Stomach (tissue), 9 donors: ENCODE data around the gene SOCS3. TPM values are rescaled to one million over a fixed set of nuclear protein-coding genes. Genes with fewer than 3 reads are reported as not detected.
A peak's percentile ranks its signal among the peaks of the same experiment; 100 is the strongest.

Experiments used
- DNase-seq, 2 donors: peaks; one replicate each; pipeline versions ENCODE4 v3.0.0 to v3.0.0-alpha.2; 2013 to 2019
- H3K27ac ChIP-seq, 5 donors: fragments of 200-600 bp in 4 of 5; sonication (generic) in 4 of 5; one replicate each; pipeline ENCODE4 v1.5.1; 2013 to 2019; ENCODE audit warnings: mild to moderate bottlenecking in 1 of 5, moderate library complexity in 1 of 5
- H3K27me3 ChIP-seq, 3 donors: fragments of 200-600 bp; sonication (generic); one replicate each; pipeline ENCODE4 v1.5.1; 2017 to 2019; ENCODE audit warnings: mixed run types in 1 of 3
- H3K36me3 ChIP-seq, 4 donors: fragments of 200-600 bp; sonication (generic); 1 replicate in 3 of 4; 2 replicates in 1 of 4; pipeline ENCODE4 v1.5.1; 2016 to 2019
- H3K4me1 ChIP-seq, 4 donors: fragments of 200-600 bp; sonication (generic); one replicate each; pipeline ENCODE4 v1.5.1; 2016 to 2019
- H3K4me3 ChIP-seq, 4 donors: fragments of 200-600 bp; sonication (generic) in 3 of 4; one replicate each; pipeline ENCODE4 v1.5.1; 2016 to 2019; ENCODE audit warnings: mild to moderate bottlenecking in 1 of 4
- H3K9me3 ChIP-seq, 4 donors: fragments of 200-600 bp; sonication (generic); one replicate each; pipeline ENCODE4 v1.5.1; 2016 to 2019
- EP300 ChIP-seq: sonication (generic); formaldehyde crosslinking; IDR thresholded peaks from one replicate; pipeline ENCODE4 v1.6.1; 2017; ENCODE audit warnings: antibody characterized with exemption
- POLR2A ChIP-seq, 4 donors: fragments of 450-650 bp; IDR thresholded peaks; one replicate each; pipeline ENCODE4 v1.6.1; 2016; ENCODE audit warnings: antibody characterized with exemption in 4 of 4, control low read depth in 2 of 4, mild to moderate bottlenecking in 1 of 4, moderate library complexity in 1 of 4
- POLR2AphosphoS5 ChIP-seq, 3 donors: sonication (generic); formaldehyde crosslinking; IDR thresholded peaks; one replicate each; pipeline ENCODE4 v1.6.1; 2016; ENCODE audit warnings: antibody characterized with exemption in 3 of 3
- WGBS, 5 donors: extraction: QIAGEN DNeasy Blood & Tissue Kit in 3 of 5; methylation state at CpG; one replicate each; pipeline versions ENCODE4 v1.1.5 to v1.1.7; 2013 to 2018; 5-methylcytosine and 5-hydroxymethylcytosine counted together
- intact Hi-C: fragments of 100-400 bp; cut with DNase I; formaldehyde crosslinking; loops from one replicate; pipeline ENCODE4 v1.15.1; 2023; ENCODE audit warnings: low total_unique reads
- polyA plus RNA-seq, 3 donors: library from polyadenylated mRNA; stranded (reverse); fragments of 200-250 nt; gene quantifications; one replicate each; pipeline ENCODE4 v1.2.3, GENCODE V29; 2013
- total RNA-seq, 5 donors: library from RNA; depleted of rRNA; stranded (reverse); fragments of >200 nt; gene quantifications; one replicate each; pipeline versions ENCODE4 v1.1.0 to v1.2.3, GENCODE V29; 2014 to 2016
- TF ChIP-seq, protein P1 (sequence below), 7 experiments: fragments of 450-650 bp in 4 of 7; fragments of 200-600 bp in 3 of 7; sonication (generic) in 3 of 7; IDR thresholded peaks; one replicate each; pipeline ENCODE4 v1.5.1; 2016 to 2019; ENCODE audit warnings: antibody characterized with exemption in 7 of 7, control low read depth in 2 of 7, mild to moderate bottlenecking in 1 of 7
- donor health status: healthy with polysubstance abuse.
- donor health status: Bipolar disorder and iron deficiency.
- donor health status: healthy.

SOCS3 gene
- total and polyA plus RNA-seq, 8 donors = 18.7 to 62.9 (median 50.1) TPM

GRCh38 chr17:78394209-78394608 is 34.3 kb upstream of the SOCS3 start:
- 58 to 80% (median 71%) methylated on average over 7 of the region's 7 CpGs for WGBS, 5 donors
- intact Hi-C loops = no loop called here
- H3K27me3 ChIP-seq = no peaks in the 10 kb centered on the region
- H3K36me3 ChIP-seq = peaks cover 22 to 74% (median 57%) of the 10 kb centered on the region in 4 donors
- DNase-seq = peak in 1 of 2 donors; percentile 64
- H3K27ac ChIP-seq = no peak overlapping the region
- no peak for TF ChIP-seq POLR2AphosphoS5 (IDR thresholded peaks at IDR 0.05)
- no peak for TF ChIP-seq POLR2A (IDR thresholded peaks at IDR 0.05)
- TF ChIP-seq EP300 = no peak
- TF ChIP-seq, protein P1, sequence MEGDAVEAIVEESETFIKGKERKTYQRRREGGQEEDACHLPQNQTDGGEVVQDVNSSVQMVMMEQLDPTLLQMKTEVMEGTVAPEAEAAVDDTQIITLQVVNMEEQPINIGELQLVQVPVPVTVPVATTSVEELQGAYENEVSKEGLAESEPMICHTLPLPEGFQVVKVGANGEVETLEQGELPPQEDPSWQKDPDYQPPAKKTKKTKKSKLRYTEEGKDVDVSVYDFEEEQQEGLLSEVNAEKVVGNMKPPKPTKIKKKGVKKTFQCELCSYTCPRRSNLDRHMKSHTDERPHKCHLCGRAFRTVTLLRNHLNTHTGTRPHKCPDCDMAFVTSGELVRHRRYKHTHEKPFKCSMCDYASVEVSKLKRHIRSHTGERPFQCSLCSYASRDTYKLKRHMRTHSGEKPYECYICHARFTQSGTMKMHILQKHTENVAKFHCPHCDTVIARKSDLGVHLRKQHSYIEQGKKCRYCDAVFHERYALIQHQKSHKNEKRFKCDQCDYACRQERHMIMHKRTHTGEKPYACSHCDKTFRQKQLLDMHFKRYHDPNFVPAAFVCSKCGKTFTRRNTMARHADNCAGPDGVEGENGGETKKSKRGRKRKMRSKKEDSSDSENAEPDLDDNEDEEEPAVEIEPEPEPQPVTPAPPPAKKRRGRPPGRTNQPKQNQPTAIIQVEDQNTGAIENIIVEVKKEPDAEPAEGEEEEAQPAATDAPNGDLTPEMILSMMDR (IDR thresholded peaks at IDR 0.05) = no peak
- peaks cover 15 to 71% (median 46%) of the 10 kb centered on the region in 4 donors for H3K4me1 ChIP-seq
- H3K9me3 ChIP-seq = no peaks in the 10 kb centered on the region
- H3K4me3 ChIP-seq = no peak overlapping the region

- H3K4me3 ChIP-seq = no peak overlapping the region
- no peaks in the 10 kb centered on the region for H3K27me3 ChIP-seq
- peaks cover 18 to 77% (median 49%) of the 10 kb centered on the region in 4 donors for H3K4me1 ChIP-seq
- peaks cover 16 to 67% (median 51%) of the 10 kb centered on the region in 4 donors for H3K36me3 ChIP-seq
- peak in 1 of 2 donors; percentile 39 for DNase-seq
- 77 to 88% (median 87%) methylated on average over 4 of the region's 4 CpGs for WGBS, 5 donors
- intact Hi-C loops = no loop called here
- no peaks in the 10 kb centered on the region for H3K9me3 ChIP-seq
- H3K27ac ChIP-seq = no peak overlapping the region
- TF ChIP-seq, protein P1 (IDR thresholded peaks at IDR 0.05) = no peak
- TF ChIP-seq POLR2A (IDR thresholded peaks at IDR 0.05) = no peak
- TF ChIP-seq EP300 = no peak
- no peak for TF ChIP-seq POLR2AphosphoS5 (IDR thresholded peaks at IDR 0.05)
Measured at GRCh38 chr17:78393575-78393974, 33.7 kb upstream of the SOCS3 start.

GRCh38 chr17:78392295-78392694 is 32.4 kb upstream of the SOCS3 start:
- H3K27ac ChIP-seq = peak overlapping the region in 1 of 5 donors; percentile 18
- TF ChIP-seq POLR2A (IDR thresholded peaks at IDR 0.05) = no peak
- TF ChIP-seq POLR2AphosphoS5 (IDR thresholded peaks at IDR 0.05) = no peak
- TF ChIP-seq, protein P1 (IDR thresholded peaks at IDR 0.05) = no peak
- TF ChIP-seq EP300 = no peak
- no peaks in the 10 kb centered on the region for H3K27me3 ChIP-seq
- no peaks in the 10 kb centered on the region for H3K9me3 ChIP-seq
- peaks cover 25 to 78% (median 52%) of the 10 kb centered on the region in 4 donors for H3K4me1 ChIP-seq
- H3K4me3 ChIP-seq = no peak overlapping the region
- 90 to 96% (median 93%) methylated on average over 6 of the region's 6 CpGs for WGBS, 5 donors
- DNase-seq = no peak
- peaks cover 5 to 54% (median 39%) of the 10 kb centered on the region in 4 donors for H3K36me3 ChIP-seq
- intact Hi-C loops = no loop called here

GRCh38 chr17:78391843-78392242 is 32.0 kb upstream of the SOCS3 start:
- intact Hi-C loops = no loop called here
- Histone ChIP-seq H3K4me3 (no peak overlapping the region), H3K36me3 (peaks cover 5 to 50% (median 37%) of the 10 kb centered on the region in 4 donors), H3K27me3 (no peaks in the 10 kb centered on the region), H3K4me1 (peaks cover 25 to 78% (median 50%) of the 10 kb centered on the region in 4 donors), H3K9me3 (no peaks in the 10 kb centered on the region), H3K27ac (peak overlapping the region in 4 of 5 donors; percentile 13 to 95 (median 34))
- DNase-seq = no peak
- WGBS, 5 donors = 63 to 73% (median 70%) methylated on average over 4 of the region's 4 CpGs
- TF ChIP-seq, protein P1 (IDR thresholded peaks at IDR 0.05) = no peak
- TF ChIP-seq POLR2A (IDR thresholded peaks at IDR 0.05) (no peak), EP300 (no peak), POLR2AphosphoS5 (IDR thresholded peaks at IDR 0.05) (no peak)
